GM20431 (cell line): ENCODE results near the gene CCNF.

Source experiments
- in situ Hi-C: fragments of 300-500 bp; cut with MseI, MboI; formaldehyde crosslinking; loops from one replicate; pipeline ENCODE4 v1.15.0; 2020; ENCODE audit warnings: low sequenced_read_pairs; ENCODE audit not compliant: unreplicated experiment

CCNF gene

DNA sequence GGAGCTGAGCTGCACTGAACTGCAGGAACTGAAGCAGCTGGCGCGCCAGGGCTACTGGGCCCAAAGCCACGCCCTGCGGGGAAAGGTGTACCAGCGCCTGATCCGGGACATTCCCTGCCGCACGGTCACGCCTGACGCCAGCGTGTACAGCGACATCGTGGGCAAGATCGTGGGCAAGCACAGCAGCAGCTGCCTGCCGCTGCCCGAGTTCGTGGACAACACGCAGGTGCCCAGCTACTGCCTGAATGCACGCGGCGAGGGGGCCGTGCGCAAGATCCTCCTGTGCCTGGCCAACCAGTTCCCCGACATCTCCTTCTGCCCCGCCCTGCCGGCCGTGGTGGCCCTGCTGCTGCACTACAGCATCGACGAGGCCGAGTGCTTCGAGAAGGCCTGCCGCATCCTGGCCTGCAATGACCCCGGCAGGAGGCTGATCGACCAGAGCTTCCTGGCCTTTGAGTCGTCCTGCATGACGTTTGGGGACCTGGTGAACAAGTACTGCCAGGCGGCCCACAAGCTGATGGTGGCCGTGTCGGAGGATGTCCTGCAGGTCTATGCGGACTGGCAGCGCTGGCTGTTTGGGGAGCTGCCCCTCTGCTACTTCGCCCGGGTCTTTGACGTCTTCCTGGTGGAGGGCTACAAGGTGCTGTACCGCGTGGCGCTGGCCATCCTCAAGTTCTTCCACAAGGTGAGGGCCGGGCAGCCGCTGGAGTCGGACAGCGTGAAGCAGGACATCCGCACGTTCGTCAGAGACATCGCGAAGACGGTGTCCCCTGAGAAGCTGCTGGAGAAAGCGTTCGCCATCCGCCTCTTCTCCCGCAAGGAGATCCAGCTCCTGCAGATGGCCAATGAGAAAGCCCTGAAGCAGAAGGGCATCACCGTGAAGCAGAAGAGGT is 67.2 kb downstream of the CCNF start:
- in situ Hi-C loops: loop anchor here (25.0 kb wide), 1 partner anchor 159 kb away; the partner anchor contains the start of gene ABCA3

DNA sequence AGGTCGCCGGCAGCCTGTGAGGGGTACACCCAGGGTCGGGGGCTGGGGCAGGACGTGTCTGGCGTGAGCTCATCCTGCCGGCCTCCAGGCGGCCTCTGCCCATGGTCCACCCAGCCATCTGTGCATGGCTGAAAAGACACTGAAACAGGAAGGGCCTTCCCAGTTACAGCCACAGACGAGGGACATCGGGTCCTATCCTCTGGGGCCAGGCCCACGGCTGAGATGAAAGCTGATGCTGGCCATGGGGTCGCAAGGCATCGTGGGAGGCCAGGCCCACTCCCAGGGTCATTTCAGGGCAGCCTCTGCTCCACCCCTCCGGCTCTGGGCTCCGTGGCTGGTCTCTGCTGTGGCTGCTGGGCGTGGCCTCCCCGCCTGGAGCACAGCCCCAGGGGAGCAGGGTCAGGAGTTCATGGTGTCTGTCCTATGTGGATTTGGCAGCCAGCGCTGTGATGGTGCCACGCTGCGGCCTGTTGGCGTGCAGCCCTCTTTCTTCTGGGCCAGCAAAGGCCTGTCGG is 67.9 kb downstream of the CCNF start:
- in situ Hi-C loops: loop anchor here (25.0 kb wide), 1 partner anchor 160 kb away; the partner anchor contains the start of gene ABCA3

DNA sequence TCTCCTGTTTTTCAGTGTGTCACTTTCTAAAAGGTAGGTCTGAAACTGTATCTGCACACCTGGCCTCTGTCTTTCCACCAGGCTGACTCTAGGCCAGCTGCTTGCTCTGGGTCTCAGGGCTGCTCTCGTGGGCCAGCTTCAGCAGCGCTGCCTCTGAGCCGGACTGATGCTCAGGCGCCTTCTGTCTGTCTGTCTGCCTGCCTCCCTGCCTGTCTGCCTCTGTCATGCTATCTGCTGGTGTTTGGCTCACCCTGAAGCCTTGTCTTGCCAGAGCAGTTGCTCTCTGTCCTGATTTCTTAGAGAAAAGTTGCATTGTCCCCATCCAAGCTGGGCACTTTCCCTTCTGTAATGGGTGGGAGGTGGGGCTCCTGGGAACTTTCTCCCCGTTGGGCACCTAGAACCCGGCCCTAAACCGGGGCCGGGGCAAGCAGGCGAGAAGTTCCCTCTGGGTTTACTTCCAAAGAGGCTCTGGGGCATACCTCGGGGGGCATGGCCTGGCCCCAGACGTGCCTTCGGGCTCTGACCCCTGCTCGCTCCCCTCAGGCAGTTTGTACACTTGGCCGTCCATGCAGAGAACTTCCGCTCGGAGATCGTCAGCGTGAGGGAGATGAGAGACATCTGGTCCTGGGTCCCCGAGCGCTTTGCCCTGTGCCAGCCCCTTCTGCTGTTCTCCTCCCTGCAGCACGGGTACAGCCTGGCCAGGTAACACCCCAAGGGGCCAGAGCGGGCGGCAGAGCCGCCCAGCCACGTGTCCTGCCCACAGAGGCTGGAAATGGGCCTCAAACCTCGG is 68.6 kb downstream of the CCNF start:
- in situ Hi-C loops: loop anchor here (25.0 kb wide), 1 partner anchor 161 kb away; the partner anchor contains the start of gene ABCA3

DNA sequence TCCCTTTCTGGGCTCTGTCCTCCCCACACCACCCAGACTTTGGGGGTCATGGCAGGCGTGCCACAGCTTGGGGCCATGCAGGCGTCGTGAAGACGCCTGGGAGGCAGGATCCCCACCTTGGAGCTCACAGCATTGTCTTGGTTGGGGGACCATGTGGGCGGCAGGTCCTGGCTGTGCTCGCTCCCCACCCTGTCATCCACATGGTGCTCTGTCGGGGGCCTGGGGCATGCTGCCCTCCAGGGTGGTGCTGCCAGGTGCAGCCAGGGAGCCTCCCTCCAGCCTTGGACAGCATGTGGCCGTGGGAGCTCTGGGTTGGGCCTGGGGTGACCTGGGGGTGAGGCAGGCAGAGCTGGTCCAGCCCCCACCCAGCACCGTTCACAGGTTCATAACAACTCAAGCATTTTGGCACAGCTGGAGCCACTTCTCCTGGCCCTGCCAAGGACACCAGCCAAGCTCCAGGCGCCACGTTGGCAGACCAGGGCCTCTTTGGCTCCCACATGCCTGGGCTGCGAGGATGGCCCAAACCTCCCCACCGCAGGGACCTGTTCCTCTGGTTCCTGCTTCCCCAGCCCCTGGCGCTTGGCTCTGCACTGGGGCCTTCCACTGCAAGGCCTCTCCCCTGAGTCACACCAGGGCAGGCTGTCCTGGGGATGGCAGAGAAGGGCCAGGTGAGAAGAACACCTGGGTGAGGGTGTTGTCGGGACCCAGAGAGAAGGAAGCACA is 69.4 kb downstream of the CCNF start:
- in situ Hi-C loops: loop anchor here (25.0 kb wide), 1 partner anchor 161 kb away; the partner anchor contains the start of gene ABCA3

DNA sequence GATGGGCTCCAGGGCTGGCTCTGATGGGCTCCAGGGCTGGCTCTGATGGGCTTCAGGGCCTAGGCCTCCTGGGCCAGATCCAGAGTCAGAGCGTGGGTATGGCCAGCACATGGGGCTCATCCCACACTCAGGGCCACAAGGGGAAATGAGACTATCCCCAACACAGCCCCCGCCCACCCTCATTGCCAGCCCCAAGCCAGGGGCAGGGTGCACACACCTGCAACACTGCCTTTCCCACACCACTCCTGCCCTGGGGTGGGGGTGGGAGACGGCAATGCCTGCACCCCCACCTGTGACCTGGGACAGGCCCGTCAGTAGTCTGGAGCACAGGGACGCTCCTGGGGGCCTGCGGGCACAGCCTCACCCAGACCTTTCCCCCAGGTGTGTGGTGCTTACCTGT is 70.2 kb downstream of the CCNF start:
- in situ Hi-C loops: loop anchor here (25.0 kb wide), 1 partner anchor 162 kb away; the partner anchor contains the start of gene ABCA3

DNA sequence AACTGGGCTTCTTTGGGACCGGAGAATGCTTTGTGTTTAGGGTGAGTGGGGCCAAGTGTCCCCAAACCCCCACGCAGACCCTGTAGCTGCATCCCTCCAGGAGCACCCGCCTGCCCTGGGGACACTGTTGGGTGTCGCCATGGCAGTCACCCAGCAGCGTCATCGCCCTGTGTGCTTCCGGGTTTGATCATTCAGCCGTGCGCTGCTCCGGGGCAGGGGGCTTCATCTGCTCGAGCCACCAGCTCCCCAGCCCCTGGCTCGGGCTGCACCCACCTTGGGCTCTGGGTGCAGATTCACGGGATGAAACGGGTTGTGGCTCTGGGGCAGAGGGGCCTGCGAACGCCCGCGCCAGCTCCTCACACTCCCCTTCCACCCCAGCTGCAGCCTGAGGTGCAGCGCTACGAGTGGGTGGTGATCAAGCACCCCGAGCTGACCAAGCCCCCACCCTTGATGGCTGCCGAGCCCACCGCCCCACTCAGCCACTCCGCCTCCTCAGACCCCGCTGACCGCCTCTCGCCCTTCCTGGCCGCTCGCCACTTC is 70.7 kb downstream of the CCNF start:
- in situ Hi-C loops: loop anchor here (25.0 kb wide), 1 partner anchor 163 kb away; the partner anchor contains the start of gene ABCA3

DNA sequence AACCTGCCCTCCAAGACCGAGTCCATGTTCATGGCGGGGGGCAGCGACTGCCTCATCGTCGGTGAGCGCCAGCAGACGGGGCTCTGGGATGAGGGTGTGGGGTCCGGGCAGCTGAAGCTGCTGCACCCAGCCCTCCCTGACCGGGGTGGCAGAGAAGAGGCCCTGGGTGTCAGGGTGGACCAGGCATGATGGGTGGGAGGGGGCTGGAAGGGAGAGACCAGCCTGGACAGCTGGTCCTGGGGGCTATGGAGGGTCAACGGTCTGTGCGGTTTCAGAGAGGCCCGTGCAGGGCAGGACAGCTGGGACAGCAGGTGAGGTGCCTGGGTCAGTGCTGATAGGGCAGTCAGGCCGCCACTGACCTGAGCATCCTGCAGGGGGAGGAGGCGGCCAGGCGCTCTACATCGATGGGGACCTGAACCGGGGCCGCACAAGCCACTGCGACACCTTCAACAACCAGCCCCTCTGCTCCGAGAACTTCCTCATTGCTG is 71.2 kb downstream of the CCNF start:
- in situ Hi-C loops: no loop called here

DNA sequence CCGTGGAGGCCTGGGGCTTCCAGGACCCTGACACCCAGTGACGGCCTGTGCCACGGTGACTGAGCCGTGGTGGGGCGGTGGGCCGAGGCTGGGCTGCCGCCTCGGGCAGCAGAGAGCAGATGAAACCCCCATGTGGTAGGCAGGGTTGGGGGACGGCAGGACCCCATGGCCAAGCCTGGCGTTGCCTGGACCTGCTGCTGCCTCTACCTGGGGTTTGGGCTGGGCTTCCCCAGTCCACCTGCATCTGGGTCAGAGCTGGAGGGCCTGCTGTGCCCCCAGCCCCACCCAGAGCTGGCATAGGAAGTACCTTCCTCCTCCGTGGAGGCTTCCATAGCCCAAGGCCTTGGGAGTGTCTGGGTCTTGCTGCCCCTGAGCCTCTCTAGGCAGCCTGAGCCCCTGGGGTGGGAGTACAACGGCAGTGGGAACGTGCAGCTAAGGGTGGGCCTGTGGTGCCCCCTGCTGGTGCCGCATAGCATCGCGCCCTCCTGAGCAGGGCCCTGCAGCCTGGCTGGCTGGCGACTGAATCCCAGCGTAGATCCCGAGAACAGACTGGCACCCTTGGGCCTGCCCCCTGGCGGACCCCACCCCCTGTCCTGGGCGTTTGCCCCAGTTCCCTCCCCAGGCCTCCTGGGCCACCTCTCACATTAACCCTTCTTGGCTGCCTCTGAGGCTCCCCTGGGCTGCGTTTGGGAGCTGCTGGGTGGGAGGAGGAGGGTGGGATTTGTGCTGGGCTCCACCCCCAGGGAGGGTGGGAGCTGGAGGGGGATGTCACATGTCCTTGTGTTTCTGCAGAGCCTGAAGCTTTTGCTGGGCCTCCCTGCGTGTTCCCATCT is 71.9 kb downstream of the CCNF start:
- in situ Hi-C loops: no loop called here

DNA sequence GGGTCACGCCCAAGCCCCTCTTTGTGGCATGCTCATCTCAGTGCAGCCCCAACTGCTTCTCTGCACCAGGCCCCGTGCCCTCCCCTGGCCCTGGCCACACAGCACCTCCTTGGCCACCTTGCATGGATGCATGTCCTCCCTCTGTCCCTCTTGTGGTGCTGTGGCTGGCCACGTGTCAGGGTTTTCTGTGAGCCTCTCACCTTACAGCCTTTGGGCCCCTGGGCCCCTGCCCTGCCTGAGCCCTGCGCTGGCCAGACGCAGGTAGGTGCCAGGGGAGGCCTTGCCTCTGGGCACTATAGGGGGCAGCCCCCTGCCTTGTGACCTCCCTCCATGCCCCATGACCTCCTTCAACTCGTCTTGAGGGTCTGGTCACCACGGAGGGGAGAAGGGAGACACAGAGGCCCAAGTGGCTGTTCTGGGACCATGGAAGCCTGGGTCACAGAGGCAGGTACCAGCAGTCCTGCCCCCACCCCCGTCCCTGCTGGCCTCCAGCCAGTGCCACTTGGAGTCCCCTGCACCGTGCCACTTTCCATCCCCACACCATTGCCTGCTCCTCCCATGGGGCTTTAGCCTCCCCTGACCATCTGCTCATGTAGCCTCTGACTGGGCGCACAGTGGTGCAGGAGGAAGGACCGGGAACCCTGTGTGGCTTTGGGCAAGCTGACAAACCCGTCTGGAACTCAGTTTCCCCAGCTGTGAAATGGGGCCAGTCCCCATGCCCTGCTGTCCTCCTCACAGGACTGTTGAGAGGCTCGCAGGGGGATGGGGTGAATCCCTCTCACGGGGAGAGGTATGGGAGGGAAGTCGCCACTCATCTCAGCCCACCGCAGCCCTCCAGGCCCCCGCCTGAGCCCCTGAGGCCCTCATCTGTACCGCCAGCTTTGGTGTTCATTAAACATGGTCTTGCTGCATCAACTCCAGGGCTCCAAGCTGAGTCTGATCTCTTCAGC is 73.0 kb downstream of the CCNF start:
- in situ Hi-C loops: no loop called here

DNA sequence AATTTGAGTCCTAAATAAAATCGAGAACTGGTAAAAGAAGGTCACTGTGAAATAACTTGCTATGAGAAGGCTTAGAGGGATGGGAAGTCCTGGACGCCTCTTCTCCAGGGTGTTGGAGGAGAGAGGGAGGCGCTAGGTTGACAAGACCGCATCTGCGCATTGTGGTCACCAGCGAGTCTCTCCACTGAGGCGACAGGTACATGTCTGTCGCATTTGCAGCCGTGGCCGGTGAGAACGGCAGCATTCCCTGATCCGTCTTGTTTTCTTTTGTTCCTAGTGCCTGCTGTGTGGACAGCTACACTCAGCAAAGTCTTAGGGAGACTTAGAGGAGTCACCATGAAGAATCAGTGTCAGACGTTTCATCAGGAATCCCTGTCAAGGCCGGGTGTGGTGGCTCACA is 76.4 kb downstream of the CCNF start:
- in situ Hi-C loops: no loop called here

DNA sequence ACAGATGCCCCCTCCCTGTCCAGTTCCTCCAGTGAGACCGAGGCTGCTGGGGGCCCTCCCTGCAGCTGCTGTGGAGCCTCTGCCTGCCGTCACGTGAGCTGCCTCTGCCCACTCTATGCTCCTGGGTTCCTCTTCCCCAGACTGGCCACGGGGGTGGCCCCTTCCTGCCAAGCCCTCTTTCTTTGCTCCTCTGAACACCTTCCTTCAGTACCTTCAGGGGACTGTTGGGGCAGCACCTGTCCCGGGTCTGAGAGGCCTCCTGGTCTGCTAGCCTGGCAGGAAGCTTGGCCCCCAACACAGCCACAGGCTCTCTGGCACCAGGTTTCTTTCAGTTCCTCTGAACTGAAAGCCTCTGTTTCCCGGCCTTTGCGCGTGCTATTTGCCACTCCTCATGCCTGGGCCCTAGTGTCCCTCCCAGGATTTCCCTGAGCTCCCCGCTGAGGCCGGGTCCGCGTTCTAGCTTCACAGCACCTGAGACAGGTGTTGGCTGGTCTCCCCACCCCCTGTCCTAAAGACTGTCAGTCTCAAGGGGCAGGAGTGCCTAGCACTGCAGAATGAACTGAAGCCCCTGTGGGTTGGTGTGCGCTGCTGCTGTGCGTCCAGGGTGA is 77.9 kb downstream of the CCNF start:
- in situ Hi-C loops: no loop called here

DNA sequence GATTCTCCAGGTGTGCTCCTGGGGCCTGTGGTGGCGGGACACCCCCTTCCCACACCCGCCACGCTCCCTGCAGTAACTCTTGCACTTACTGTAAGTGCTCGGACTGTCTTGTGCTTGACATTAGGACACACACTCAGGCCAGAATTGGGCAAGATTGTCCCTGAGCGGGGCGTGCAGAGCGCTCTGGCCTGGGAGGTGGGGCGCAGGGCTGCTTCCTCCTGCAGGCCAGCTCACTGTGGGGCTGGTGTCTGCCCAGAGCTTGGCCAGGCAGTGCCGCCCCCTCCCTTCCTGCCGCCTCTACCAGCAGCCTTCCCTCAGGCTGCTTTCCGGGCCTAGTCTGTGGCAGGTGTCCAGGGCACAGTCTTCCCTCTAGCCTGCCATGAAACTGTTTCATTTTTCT is 78.4 kb downstream of the CCNF start:
- in situ Hi-C loops: no loop called here
